ENCODE measurements around the gene NANOS3. TPM values are rescaled to one million over a fixed set of nuclear protein-coding genes. Genes with fewer than 3 reads are reported as not detected.
A peak's percentile ranks its signal among the peaks of the same experiment; 100 is the strongest.

NANOS3 gene
- total RNA-seq, 1 donor from 2014 or later = 2.9 TPM

DNA sequence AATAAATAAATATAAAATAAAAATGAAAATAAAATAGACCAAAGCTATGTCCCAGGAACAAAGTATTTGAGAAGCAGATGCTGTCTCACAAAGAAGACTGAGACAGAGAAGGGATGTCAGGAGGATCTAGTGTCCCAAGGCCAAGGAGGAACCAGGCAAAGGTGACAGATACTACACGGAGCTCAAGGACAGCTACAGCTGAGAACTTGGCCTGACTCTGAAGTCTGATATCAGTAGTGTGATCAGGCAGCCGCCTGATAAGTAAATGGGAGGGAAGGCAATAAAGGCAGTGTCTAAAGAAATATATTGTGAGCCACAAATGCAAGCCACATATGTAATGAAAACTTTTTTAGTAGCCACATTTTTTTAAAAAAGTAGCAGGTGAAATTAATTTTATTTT lies 20.4 kb upstream of the NANOS3 start:
- Histone ChIP-seq H3K27ac (ENCODE audit: low read depth, low read length) (no peak overlapping the region), H3K4me1 (ENCODE audit: insufficient read depth, low read length) (peaks cover 24% of the 10 kb centered on the region), H3K9ac (ENCODE audit: low read length) (no peak overlapping the region), H3K79me2 (ENCODE audit: insufficient read depth, low read length) (peaks cover 2% of the 10 kb centered on the region), H3K27me3 (ENCODE audit: insufficient read depth, low read length) (no peaks in the 10 kb centered on the region), H4K20me1 (ENCODE audit: insufficient read depth, low read length) (no peaks in the 10 kb centered on the region), H3K36me3 (ENCODE audit: insufficient read depth, low read length) (no peaks in the 10 kb centered on the region), H3K4me3 (ENCODE audit: insufficient read depth, low read depth, low read length) (no peak overlapping the region), H2AFZ (ENCODE audit: low read depth, low read length) (no peak overlapping the region), H3K9me3 (ENCODE audit: insufficient read depth, low read depth, low read length) (no peaks in the 10 kb centered on the region), H3K4me2 (ENCODE audit: low read length) (no peak overlapping the region)
- Mint-ChIP-seq H3K27me3 (ENCODE audit: low read depth, unreplicated experiment) (no peaks in the 10 kb centered on the region), H3K4me3 (ENCODE audit: unreplicated experiment) (no peak overlapping the region), H3K27ac (ENCODE audit: unreplicated experiment) (peak overlapping the region; percentile 86), H3K4me1 (ENCODE audit: low read depth, unreplicated experiment) (peaks cover 11% of the 10 kb centered on the region), H3K9me3 (ENCODE audit: unreplicated experiment) (no peaks in the 10 kb centered on the region), H3K36me3 (ENCODE audit: low read depth, unreplicated experiment) (no peaks in the 10 kb centered on the region)
- TF ChIP-seq CTCF (IDR thresholded peaks at IDR 0.05; ENCODE audit: insufficient read depth, low read depth, low read length) (no peak), EZH2 (IDR thresholded peaks at IDR 0.05; ENCODE audit: insufficient read depth, low read length) (no peak)
- FAIRE-seq (no peak), DNase-seq (ENCODE audit: low read depth) (no peak)

DNA sequence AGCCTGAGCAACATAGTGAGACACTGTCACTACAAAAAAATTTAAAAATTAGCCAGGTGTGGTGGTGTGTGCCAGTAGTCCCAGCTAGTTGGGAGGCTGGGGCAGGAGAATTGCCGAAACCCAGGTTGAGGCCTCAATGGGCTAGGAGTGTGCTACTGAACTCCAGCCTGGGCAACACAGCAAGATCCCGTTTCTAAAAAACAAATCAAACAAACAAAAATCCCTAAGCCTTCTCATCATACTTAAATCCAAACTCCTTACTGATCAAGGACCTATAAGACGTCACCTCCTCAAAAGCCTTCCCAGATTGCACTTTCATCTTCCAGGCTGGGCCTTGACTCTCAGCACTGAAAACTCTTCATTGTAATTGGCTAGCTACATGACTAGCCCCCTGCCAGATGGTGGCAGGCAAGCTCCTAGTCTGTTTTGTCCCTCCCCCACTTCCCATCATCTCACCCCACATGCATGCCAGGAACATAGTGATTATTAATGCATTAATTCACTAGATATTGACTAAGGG lies 17.5 kb upstream of the NANOS3 start:
- no peak overlapping the region for H3K4me2 ChIP-seq (ENCODE audit: low read length)
- Mint-ChIP-seq H3K27ac (ENCODE audit: unreplicated experiment) (peak overlapping the region; percentile 68), H3K27me3 (ENCODE audit: low read depth, unreplicated experiment) (no peaks in the 10 kb centered on the region), H3K4me3 (ENCODE audit: unreplicated experiment) (no peak overlapping the region), H3K9me3 (ENCODE audit: unreplicated experiment) (no peaks in the 10 kb centered on the region), H3K36me3 (ENCODE audit: low read depth, unreplicated experiment) (no peaks in the 10 kb centered on the region), H3K4me1 (ENCODE audit: low read depth, unreplicated experiment) (peaks cover 6% of the 10 kb centered on the region)
- no peaks in the 10 kb centered on the region for H3K9me3 ChIP-seq (ENCODE audit: insufficient read depth, low read depth, low read length)
- no peaks in the 10 kb centered on the region for H3K27me3 ChIP-seq (ENCODE audit: insufficient read depth, low read length)
- no peak overlapping the region for H3K4me3 ChIP-seq (ENCODE audit: insufficient read depth, low read depth, low read length)
- H4K20me1 ChIP-seq (ENCODE audit: insufficient read depth, low read length) = no peaks in the 10 kb centered on the region
- H2AFZ ChIP-seq (ENCODE audit: low read depth, low read length) = no peak overlapping the region
- FAIRE-seq = no peak
- peak; percentile 51 for DNase-seq (ENCODE audit: low read depth)
- H3K4me1 ChIP-seq (ENCODE audit: insufficient read depth, low read length) = peaks cover 16% of the 10 kb centered on the region
- no peak overlapping the region for H3K27ac ChIP-seq (ENCODE audit: low read depth, low read length)
- H3K79me2 ChIP-seq (ENCODE audit: insufficient read depth, low read length) = no peaks in the 10 kb centered on the region
- H3K36me3 ChIP-seq (ENCODE audit: insufficient read depth, low read length) = no peaks in the 10 kb centered on the region
- no peak overlapping the region for H3K9ac ChIP-seq (ENCODE audit: low read length)
- TF ChIP-seq CTCF (IDR thresholded peaks at IDR 0.05; ENCODE audit: insufficient read depth, low read depth, low read length) (no peak), EZH2 (IDR thresholded peaks at IDR 0.05; ENCODE audit: insufficient read depth, low read length) (no peak)

DNA sequence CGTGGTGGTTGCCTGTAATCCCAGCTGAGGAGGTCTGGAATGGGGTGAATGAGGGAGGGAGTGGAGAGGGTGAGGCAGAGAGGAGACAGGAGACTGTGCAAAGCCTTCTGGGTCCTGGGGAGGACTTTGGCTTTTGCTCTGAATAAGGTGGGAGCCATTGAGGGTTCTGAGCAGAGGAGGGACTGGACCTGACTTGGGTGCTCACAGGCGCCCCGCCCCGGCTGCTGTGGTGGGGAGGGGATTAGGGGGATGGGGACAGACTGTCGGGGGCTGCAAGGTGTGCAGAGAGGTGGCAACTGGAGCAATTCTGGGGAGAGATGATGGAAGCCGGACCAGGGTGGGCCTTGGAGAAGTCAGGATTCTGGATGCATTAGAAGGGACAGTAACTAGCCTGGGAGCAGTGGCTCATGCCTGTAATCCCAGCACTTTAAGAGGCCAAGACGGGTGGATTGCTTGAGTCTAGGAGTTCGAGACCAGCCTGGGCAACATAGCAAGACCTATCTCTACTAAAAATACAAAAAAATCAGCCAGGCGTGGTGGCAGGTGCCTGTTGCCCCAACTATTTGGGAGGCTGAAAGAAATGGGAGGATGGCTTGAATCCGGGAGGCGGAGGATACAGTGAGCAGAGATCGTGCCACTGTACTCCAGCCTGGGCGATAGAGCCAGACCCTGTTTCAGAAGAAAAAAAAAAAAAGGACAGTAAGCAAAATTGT lies 16.1 kb upstream of the NANOS3 start:
- Histone ChIP-seq H3K79me2 (ENCODE audit: insufficient read depth, low read length) (no peaks in the 10 kb centered on the region), H3K27ac (ENCODE audit: low read depth, low read length) (peak overlapping the region; percentile 98)

More for the DNA sequence above, 16.1 kb upstream of the NANOS3 start:
- Mint-ChIP-seq H3K9me3 (ENCODE audit: unreplicated experiment) (no peaks in the 10 kb centered on the region), H3K4me1 (ENCODE audit: low read depth, unreplicated experiment) (peaks cover 6% of the 10 kb centered on the region), H3K36me3 (ENCODE audit: low read depth, unreplicated experiment) (no peaks in the 10 kb centered on the region), H3K27me3 (ENCODE audit: low read depth, unreplicated experiment) (no peaks in the 10 kb centered on the region), H3K27ac (ENCODE audit: unreplicated experiment) (peak overlapping the region; percentile 94), H3K4me3 (ENCODE audit: unreplicated experiment) (no peak overlapping the region)
- TF ChIP-seq CTCF (IDR thresholded peaks at IDR 0.05; ENCODE audit: insufficient read depth, low read depth, low read length) (no peak), EZH2 (IDR thresholded peaks at IDR 0.05; ENCODE audit: insufficient read depth, low read length) (no peak)
- Histone ChIP-seq H4K20me1 (ENCODE audit: insufficient read depth, low read length) (no peaks in the 10 kb centered on the region), H3K27me3 (ENCODE audit: insufficient read depth, low read length) (no peaks in the 10 kb centered on the region), H3K9me3 (ENCODE audit: insufficient read depth, low read depth, low read length) (no peaks in the 10 kb centered on the region), H3K4me1 (ENCODE audit: insufficient read depth, low read length) (peaks cover 20% of the 10 kb centered on the region), H3K36me3 (ENCODE audit: insufficient read depth, low read length) (no peaks in the 10 kb centered on the region), H2AFZ (ENCODE audit: low read depth, low read length) (no peak overlapping the region), H3K4me2 (ENCODE audit: low read length) (peak overlapping the region; percentile 97), H3K4me3 (ENCODE audit: insufficient read depth, low read depth, low read length) (no peak overlapping the region), H3K9ac (ENCODE audit: low read length) (peak overlapping the region; percentile 93)
- FAIRE-seq (no peak), DNase-seq (ENCODE audit: low read depth) (no peak)
